Middle frontal gyrus (tissue), 1 donor: ENCODE data around the gene RILP.

Source experiments
- DNase-seq: peaks from one replicate; pipeline ENCODE4 v3.0.0-alpha.2; 2015; ENCODE audit warnings: low spot score; ENCODE audit errors: extremely low spot score

Gene RILP

DNA sequence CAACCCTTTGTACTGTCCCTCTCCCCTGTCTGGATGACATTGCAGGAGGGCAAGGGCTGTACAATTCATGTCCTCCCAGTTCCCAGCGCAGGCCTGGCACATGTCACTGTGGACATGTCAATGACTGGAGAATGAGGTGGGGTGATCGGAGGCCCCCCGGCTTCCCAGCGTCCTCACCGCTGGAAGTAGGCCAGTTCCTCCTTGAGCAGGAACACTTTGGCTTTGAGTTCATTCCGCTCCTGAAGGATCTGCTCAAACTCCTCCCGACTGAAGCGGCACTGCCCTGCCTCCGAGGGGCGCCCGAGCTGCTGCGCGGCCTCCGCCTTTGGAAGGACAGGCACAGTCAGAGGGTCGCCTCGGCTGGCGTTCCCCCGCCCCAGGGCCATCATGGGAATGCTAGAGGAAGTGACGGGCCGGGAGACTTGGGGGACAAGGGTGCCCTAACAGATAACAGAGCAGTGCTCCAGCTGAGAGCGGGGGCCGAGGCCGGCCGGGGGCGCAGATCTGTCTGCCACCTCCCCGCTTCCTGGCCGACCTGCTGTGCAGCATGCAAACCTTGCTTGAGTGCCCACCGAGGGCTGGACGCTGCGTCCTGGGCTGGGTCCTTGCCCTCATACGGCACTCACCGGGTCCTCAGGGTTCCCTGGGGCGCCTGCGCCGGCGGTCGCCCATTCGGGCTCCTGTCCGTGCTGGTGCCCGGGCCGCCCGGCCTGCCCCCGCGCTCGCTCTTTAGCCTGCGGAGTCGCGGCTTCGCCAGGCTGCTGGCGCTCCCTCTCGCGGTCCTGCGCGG lies 1.3 kb downstream of the RILP start:
- no peak for DNase-seq

DNA sequence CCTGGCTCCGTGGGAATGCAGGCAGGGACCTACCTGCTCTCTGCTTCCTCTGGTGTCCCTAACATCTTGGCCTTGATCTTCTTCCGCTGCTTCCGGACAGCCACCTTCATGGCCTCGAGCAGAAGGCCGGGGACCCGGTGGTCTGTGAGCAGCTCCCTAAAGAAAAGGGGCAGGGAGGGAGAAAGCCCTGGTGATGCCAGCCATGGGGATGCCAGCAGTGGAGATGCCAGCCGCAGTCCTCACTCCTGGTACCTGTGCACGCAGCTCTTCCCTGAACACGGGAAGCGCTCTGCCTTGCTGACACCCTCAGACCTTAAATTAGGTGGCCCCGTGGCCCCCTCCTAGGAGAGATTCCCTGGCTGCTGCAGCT lies 1.9 kb downstream of the RILP start:
- no peak for DNase-seq

DNA sequence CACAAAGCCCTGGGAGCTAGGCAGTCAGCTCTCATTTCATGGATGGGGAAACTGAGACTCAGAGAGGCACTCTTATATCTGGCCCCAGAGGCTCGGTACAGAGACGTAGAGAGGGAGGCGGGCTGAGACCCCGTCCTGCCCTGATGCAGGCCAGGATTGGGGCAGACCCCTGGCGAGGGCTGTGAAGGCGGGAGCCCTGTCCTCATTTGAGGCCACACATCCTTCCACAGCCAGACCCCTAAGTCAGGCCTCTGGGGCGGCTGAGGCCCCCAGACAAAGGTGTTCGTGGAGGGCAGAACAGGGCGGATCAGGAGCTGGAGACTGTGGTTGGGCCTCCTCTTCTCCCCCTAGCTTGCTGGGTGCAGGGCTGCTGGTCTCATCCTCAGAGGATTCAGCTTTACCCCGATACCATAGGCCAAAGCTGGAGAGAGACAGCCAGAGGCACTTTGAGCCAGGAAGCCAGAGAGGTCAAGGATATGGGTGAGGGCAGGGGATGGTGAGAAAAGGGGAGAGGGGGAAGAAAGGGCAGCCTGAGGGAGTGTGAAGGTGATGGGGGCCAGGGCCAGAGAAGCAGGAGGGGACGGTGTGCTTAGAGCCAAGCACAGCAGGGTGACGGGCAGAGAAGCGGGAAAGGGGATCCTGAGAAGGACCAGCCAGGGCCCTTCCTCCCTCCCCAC lies 3.3 kb downstream of the RILP start:
- DNase-seq, result no peak

GRCh38 chr17:1645207-1646171 lies 4.2 kb downstream of the RILP start, which contains the start of gene SCARF1:
Gene SCARF1, minus strand, starts transcription at chr17:1645732. Its CDS starts 35 bp downstream, at chr17:1645697.
- no peak for DNase-seq

GRCh38 chr17:1644493-1645206 lies 5.0 kb downstream of the RILP start:
- no peak for DNase-seq

- DNase-seq, result no peak
Measured at GRCh38 chr17:1643999-1644492, 5.6 kb downstream of the RILP start.

DNA sequence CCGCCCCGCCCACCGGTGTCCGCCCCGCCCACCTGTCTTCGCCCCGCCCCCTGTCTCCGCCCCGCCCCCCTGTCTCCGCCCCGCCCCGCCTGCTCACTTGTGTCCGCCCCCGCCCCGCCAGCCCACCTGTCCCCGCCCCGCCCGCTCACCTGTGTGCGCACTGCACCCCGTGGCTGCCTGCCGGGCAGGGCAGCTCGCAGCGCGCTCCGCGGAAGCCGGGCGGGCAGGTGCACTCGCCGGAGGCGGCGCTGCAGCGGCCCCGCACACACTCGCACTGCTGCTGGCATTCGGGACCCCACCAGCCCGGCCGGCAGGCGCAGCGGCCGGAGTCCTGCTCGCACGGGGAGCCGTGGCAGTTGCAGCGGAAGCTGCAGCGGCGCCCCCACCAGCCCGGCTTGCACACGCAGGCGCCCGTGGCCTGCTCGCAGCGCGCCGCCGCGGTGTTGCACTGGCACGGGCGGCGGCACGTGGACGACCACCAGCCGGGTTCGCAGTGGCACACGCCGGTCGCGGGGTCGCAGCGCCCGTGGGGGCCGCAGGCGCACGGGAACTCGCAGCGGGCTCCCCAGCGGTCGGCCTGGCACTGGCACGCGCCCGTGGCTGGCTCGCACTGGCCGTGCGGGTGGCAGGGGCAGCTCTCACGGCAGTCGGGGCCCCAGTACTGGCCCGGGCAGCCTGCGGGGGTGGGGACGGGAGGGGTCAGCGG lies 6.2 kb downstream of the RILP start:
- no peak for DNase-seq

DNA sequence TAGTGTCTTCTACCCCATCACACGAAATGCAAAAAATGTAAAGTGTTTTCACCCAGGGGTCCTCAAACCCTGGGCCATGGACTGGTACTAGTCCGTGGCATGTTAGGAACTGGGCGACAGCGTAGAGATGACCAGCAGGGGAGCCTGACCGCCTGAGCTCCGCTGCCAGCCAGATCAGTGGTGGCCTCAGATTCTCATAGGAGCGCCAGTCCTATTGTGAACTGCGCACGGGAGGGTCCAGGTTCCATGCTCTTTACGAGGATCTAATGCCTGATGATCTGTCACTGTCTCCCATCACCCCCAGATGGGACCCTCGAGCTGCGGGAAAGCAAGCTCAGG lies 8.6 kb downstream of the RILP start:
- no peak for DNase-seq

DNA sequence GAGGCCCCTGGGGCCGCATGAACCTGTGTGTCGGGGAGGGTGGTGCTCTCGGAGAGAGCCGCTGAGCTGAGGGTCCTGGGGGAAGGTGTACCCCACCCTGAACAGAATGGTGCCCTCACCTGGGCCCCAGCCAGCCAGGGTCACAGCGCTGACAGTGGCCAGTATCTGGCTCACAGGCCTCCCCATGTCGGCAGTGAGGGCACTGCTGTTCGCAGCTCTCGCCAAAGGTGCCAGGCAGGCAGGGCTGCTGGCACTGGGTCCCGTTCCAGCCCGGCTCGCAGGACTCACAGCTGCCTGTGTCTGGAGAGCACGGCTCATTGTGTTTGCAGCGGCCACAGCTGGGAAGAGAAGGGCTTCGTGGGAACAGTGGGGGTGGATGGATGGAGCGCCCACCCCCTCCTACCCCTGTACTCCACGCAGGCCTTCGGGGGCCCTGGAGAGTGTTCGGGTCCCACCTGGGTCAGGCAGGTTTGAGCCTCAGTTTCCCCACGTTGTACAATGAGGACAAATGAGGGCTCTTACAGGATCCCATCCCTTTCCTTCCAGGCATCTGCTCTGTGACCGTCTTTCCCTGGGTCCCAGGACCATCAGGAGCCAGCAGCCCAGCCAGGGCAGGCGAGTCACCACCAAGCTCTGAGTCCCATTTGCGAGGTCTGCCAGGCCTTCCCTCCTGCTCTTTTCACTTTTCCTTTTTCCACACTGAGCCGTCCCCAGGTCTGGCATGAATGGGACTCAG lies 9.2 kb downstream of the RILP start:
- no peak for DNase-seq

- no peak for DNase-seq
Measured at GRCh38 chr17:1639549-1640180, 10.0 kb downstream of the RILP start.

DNA sequence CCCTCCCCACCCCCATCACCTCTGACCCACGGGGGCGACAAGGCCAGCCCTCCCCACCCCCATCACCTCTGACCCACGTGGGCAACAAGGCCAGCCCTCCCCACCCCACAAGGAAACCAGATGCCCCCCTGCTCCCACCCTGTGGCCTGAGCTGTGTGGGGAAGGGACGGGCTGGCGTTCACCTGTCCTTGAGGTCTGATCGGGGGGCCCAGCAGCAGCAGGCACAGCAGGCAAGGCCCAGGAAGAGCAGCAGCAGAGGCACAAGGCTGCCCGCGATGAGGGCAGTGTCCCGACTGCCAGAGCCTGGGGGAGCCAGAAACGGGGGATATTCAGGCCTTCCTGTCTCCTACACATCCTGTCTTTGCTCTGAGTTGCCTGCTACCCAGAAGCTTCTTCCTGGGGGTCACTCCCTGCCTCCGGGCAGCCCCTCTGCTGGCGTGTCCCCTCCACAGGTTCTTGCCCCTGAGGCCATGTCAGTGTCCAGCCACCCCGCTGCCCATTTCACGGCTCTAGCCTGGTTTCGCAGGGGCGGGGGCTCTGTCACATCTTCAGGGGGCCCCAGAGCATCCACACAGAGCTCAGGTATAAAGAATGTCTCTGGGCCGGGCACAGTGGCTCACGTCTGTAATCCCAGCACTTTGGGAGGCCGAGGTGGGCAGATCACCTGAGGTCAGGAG lies 10.9 kb downstream of the RILP start:
- no peak for DNase-seq

- DNase-seq, result no peak
Measured at GRCh38 chr17:1638171-1638590, 11.5 kb downstream of the RILP start.

DNA sequence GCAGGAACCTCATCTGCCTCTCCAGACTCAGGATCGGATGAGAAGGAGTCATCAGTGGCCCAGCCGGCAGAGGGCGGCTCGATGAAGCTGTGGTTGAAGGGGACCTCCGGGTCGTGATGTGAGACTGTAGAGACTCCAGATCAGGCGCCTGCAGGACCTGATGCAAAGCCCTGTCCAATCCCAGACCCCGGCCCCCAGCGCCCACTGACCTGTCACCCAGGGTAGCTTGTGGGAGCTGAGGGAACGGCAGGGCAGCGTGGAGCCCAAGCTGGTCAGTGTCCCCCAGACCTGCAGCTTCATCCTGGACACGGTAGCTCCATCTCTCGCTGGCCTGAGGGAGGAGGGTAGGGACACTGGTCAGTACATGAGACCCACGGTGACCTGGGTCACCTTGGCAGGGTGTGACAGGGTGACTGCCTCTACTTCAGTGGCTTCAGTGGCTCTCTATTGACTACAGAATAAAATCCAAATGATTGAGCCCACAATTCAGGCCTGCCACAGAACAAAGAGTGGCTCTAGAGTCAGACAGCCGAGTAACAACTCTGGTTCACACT lies 12.9 kb downstream of the RILP start:
- DNase-seq, result no peak

DNA sequence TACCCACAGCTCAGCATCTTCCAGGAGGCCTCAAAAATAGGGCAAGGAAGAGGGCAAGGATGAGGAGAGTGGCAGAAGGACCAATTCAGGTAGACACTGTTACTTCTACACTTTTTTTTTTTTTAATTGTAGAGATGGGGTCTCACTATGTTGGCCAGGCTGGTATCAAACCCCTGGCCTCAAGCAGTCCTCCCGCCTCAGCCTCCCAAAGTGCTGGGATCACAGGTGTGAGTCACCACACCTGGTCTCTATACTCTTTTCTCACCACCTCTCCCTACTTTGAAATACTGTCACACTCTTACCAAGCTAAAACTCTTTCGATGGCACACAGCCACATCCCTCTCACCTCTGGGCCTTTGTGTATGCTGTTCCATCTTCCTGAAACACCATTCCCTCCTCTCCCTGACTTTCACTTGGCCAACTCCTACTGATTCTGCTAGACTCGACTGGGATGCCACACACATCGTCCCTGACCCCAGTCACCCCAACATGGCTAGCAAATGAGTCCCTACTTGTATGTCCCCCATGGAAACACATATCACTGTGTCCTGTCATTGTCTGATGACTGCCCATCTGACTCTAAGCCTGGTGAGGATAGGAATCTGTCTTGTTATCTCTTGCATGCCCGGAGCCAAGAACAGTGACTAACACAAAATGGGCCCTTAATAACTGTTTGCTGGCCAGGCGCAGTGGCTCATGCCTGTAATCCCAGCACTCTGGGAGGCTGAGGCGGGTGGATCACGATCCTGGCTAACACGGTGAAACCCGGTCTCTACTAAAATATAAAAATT lies 13.8 kb downstream of the RILP start:
- no peak for DNase-seq

DNA sequence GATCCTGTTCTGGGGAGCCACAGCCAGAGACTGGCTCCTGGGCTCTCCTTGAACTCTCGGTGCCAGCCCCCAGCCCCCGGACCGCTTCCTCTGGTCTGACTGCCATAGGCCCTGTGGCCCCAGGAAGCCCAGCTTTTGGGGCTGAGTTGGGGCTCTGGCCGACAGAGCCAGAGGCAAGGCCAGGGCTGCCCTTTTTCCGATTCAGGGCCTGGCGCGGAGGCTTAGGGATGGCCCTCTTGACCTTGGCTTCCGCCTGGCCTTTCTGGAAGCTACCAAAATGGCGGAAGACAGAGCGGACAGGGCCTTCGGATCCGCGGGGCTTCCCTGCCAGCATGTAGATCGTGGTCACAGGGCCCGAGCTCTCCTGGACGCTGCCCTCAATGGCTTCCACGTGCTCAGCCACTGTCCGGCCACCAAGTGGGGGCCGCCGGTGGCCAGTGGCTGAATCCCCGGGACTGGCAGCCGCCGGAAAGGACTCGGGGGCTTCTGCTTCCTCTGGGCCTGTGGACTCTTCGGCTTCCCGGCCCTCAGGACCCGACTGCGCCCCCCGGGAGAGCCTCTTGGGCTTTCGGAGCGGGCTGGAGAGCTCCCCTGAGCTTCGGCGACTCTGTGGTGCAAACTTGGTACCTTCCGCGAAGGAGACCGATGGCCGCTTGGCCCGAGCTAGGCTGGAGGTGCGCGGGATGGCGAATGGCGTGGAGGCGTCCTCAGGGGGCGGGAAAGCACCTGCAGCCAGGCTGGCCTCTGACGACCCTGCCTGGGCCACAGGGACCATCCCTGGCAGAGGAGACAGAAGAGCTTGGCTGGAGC lies 14.6 kb downstream of the RILP start:
- DNase-seq, result no peak

DNA sequence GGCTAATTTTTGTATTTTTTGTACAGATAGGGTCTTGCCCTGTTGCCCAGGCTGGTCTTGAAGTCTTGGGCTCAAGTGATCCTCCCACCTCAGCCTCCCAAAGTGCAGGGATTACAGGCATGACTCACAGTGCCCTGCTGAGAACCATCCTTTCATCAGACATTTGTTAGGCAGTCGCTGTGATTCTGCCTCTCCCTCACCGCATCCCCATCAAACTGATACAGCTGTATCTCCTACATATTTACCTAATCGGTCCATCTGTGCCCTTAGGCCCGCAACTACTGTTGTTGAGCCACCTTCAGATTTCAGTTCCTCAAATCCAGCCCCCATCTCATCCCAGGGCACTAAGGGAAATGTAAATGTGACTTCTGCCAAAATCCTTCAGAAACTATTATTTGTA lies 19.0 kb downstream of the RILP start:
- no peak for DNase-seq
